HG03457 (cell line): Measurements from ENCODE around the gene PANX1.

Source experiments
- ATAC-seq: cut with Tn5 transposase; IDR thresholded peaks from one replicate; pipeline ENCODE4 v1.9.1; 2021; ENCODE audit warnings: moderate number of reproducible peaks; ENCODE audit not compliant: unreplicated experiment

PANX1 gene

DNA sequence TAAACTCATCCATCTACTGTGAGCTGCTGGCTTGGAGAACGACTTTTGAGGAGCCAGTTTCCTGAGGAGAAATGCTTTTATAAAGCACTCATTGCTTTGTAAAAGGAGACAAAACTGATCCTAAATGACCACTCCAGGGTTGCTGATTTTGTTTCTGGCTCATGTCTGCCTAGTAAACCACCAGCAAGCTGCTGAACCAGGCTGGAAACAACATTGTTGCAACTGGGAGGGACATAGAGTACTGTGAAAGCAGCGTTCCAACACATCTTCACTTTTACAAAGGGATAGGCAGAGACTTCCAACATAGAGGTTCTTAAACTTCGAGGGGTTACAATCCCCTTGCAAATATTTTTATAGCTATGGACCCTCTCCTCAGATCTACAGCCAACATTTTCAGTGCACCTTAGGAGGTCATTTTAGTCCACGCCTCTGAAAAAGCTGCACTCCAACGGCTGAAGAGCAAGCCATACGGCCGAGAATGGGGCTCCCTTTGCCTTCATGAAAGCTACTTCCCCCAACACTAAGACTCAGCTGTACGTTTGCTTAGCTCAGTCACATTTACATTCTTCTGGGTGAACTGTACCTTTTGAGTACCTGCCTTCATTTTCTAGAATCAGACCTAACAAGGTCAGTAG, 54.7 kb downstream of the PANX1 start:
- no peak for ATAC-seq

- ATAC-seq: peak; percentile 73
These were observed 55.2 kb downstream of the PANX1 start for GRCh38 chr11:94183886-94184264.

GRCh38 chr11:94184362-94184761, 55.7 kb downstream of the PANX1 start:
- no peak for ATAC-seq

DNA sequence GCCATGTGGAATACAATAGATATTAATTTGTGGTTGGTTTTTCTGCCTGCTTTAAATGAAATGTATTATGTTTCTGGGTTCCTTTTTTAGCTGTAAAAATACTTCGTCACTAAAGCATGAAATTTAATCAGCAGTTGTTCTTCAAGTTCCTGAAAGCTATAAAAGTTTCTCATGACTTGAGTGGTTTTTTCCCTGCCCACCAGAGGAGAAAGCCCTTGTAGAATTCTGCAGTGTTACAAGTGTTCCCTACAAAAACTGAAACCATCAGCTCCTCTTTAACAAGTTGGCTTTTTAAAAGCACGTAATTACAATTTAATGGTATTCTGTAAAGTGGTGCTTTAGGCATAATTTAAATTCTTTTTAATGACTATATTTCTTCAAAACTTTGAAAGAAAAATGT, 56.2 kb downstream of the PANX1 start:
- ATAC-seq: no peak

DNA sequence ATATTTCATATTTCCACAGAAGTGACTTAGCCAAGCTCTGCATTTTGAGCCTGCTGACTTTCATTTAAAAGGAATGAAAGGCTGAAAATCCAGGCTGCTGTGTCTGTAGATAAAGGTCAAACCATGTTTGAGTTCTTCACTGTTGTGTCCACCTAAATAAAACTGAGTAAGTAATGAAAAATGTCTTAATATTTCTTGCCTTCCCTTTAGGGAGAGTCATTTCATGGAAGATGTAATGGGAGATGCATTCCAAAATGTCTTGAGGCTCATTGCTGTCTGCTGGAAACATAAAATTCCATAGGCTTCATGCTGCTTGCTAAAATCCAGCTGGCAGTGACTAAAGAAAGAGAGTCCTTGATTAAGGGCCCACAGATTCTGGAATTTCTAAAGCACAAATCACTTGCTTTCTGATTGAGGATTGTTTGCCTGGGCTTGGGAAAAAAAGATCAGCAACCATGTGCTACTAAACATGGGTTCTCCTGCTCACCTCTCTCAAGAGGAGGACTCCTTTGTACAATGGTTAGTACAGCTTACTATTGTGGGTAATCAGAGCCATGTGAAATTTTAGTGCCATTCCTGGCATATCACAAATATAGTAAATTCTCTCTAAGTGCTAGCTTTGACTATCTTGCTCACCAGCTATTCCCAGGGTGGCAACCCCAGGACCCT, 56.9 kb downstream of the PANX1 start:
- no peak for ATAC-seq

GRCh38 chr11:94186342-94187203, 57.9 kb downstream of the PANX1 start:
- no peak for ATAC-seq

- ATAC-seq: no peak
These were observed 64.6 kb downstream of the PANX1 start for GRCh38 chr11:94193288-94193687.

DNA sequence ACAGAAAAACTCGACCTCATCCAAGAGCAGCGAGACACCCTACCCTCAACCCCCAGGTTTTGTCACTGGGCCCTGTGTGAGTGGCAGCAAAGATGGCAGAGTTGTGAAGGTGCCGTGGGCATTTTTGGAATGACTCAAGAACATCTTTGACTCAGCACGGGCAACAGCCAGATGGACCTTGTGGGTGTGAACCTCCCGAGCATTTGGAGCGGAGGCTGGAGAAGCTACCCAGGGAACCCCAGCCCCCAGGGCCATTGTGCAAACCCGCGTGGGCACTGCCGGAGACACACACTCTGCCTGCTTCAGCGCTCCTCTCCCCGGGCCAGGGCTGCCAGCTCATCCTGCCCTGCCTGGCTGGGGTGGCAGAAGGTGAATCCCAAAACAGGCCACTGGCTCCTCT, 66.1 kb downstream of the PANX1 start:
- no peak for ATAC-seq

GRCh38 chr11:94196363-94196762, 67.7 kb downstream of the PANX1 start:
- no peak for ATAC-seq

- ATAC-seq: no peak
These were observed 70.1 kb downstream of the PANX1 start for GRCh38 chr11:94198718-94199117.

GRCh38 chr11:94199136-94200130, 70.8 kb downstream of the PANX1 start:
- ATAC-seq: no peak

DNA sequence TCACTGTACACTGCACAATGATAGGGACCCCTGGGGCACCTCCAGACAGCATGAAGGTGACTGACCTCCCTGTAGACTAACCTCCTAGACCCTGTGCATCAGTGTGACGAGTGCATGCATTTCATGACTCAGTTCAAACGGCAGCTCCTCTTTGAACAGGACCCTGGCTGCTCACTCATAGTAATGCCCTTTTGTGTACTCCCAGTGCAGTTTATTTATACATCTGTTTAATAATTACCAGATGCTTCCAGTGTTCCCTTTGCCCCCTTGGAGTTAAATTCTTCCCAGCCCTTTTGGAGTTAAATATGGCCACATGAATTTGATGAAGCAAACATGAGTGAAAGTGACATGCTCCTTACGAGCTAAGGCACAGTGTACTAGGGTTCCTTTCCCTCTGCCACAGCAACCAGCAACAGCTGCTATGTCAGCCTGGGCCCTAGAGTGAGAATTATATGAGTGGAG, 72.4 kb downstream of the PANX1 start:
- ATAC-seq: no peak

DNA sequence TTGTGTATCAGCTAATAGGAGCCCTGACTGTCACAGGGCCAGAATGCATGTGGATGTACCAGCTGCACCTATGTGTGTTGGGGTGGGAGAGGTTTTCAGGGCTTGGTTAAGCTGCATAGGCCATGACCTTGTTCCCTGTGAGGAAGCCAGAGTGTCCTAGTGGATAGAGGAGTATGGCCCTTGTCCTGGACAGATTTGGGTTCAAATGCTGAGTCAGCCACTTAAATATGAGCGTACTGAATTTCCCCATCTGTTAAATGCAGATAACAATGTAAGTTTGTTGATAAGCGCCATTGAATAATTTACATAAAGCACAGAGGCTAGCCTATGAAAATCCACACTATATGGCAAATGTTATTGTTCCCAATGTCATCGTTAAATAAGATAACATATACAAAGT, 74.4 kb downstream of the PANX1 start:
- no peak for ATAC-seq

- ATAC-seq: no peak
These were observed 82.7 kb downstream of the PANX1 start for GRCh38 chr11:94211261-94211830.

GRCh38 chr11:94212898-94213297, 84.3 kb downstream of the PANX1 start:
- ATAC-seq: no peak

DNA sequence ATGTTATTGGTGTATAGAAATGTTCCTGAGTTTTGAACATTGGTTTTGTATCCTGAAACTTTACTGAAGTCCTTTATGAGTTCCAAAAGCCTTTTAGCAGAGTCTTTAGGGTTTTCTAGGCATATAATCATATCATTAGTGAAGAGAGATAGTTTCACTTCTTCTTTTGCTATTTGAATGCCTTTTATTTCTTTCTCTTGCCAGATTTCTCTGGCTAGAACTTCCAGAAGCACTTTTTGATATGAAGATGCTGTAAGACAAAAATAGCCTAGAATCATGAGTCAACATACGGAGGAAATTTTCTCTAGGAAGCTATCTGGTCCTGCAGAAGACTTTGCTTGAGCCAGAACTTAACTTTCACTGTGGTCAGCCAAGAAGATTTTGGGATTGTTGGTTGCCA, 89.1 kb downstream of the PANX1 start:
- ATAC-seq: no peak

DNA sequence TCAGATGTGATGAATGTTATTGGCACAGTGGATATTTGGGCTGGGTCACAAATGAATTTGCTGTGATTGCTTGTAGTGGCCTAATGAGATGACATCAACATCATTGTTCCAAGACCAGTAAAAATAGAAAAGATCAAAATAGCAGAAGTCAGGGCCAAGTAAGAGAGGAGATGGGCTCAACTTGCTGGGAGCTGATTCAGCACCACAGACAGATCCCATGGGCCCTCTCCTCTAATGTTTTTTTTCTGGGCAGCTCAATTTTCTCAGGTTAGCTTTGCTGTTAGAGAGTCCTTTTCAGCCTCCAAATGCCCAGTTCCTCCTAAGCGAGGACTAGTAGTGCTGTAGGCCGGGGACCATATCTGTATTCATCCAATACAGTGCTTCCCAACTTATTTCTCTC, 89.7 kb downstream of the PANX1 start:
- no peak for ATAC-seq

DNA sequence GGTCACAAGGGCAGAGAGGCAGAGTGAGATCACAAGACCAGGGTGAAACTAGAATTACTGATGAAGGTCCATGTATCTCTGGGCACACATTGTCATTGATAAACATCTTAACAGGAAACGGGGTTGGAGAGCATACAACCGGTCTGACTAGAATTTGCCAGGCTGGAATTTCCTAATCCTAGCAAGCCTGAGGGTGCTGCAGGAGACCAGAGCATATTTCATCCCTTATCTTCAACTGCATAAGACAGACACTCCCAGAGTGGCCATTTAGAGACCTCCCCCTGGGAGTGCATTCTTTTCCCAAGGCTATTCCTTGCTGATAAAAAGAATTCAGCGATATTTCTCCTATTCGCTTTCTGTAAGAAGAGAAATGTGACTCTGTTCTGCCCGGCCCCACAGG, 91.1 kb downstream of the PANX1 start:
- no peak for ATAC-seq

DNA sequence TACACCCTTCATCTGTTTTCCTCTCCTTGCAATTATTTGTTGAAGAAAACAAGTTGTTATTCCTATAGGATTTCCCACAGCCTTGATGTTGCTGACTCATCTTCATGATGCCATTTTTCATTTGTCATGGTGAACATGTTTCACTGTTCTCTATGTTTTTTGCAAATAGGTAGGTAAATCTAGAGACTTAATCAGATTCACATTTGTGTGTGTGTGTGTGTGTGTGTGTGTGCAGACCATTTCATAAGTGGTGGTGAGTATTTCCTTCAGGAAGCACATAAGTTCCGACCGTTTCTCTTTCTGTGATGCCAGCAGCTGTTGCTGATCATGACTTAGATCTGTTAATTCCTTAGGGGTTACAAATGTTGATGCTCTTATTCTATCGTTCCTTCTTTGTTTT, 95.4 kb downstream of the PANX1 start:
- ATAC-seq: no peak
